ENCODE data around the gene CX3CR1.

DNA sequence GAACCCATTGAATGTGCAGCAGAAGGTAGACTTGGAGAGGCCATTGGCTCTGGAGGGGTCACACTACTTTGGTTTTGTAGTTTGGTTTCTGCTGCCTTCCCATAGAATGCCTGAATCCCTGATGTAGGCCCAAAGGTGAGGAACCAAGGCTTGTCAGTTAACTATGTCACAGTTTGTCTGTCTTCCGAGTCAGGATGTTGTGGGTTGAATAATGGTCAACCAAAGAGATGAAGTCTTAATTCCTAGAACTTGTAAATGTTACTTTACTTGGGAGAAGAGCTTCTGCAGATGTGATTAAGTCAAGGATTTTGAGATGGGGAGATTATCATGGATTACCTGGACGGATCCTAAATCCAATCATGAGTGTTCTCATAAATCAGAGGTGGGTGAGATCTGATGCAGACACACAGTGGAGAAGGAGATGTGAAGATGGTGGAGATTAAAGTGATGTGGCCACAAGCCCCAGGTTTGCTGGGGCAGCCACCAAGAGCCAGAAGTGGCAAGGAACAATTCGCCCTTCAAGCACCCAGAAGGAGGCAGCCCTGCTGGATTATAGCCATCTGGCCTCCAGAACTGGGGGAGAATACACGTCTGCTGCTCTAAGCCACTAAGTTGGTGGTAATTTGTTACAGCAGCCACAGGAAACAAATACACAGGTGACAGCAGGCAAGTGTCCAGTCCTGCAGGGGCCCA, 47.4 kb upstream of the CX3CR1 start:
- TF ChIP-seq POLR2A (IDR thresholded peaks at IDR 0.05) = no peak
- TF ChIP-seq, protein P1, sequence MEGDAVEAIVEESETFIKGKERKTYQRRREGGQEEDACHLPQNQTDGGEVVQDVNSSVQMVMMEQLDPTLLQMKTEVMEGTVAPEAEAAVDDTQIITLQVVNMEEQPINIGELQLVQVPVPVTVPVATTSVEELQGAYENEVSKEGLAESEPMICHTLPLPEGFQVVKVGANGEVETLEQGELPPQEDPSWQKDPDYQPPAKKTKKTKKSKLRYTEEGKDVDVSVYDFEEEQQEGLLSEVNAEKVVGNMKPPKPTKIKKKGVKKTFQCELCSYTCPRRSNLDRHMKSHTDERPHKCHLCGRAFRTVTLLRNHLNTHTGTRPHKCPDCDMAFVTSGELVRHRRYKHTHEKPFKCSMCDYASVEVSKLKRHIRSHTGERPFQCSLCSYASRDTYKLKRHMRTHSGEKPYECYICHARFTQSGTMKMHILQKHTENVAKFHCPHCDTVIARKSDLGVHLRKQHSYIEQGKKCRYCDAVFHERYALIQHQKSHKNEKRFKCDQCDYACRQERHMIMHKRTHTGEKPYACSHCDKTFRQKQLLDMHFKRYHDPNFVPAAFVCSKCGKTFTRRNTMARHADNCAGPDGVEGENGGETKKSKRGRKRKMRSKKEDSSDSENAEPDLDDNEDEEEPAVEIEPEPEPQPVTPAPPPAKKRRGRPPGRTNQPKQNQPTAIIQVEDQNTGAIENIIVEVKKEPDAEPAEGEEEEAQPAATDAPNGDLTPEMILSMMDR (IDR thresholded peaks at IDR 0.05) = no peak

Data from Peyer's patch (tissue), 4 donors.